GM12878 (cell line): ENCODE data around the gene CCDC170. TPM values are rescaled to one million over a fixed set of nuclear protein-coding genes. Genes with fewer than 3 reads are reported as not detected.

Experiments
- ATAC-seq: fragments of 200-7000 bp; cut with Tn5 transposase; 3 replicates; pipeline ENCODE4 v1.9.1; 2020; ENCODE audit warnings: mild to moderate bottlenecking, moderate library complexity
- BruUV-seq: library from RNA; stranded (reverse); fragments of 400-500 nt; replicated peaks from 2 replicates; lab custom pipeline; 2021; lab: Mats Ljungman, UMichigan
- CTCF ChIA-PET: fragments of 300-600 bp; sonication (Branson Sonifier 250); formaldehyde crosslinking; extraction: SDS; loops from one replicate; lab custom pipeline; 2021; ENCODE audit warnings: inconsistent platforms; lab: Yijun Ruan, JAX
- POLR2A ChIA-PET: fragments of 350-600 bp; formaldehyde crosslinking; extraction: SDS; loops from one replicate; lab custom pipeline; 2021; ENCODE audit warnings: inconsistent platforms; lab: Charles Lee
- RAD21 ChIA-PET: fragments of 300-600 bp; sonication (Branson Sonifier 250); formaldehyde crosslinking; loops from one replicate; lab custom pipeline; 2023; ENCODE audit warnings: antibody characterized with exemption; ENCODE audit not compliant: unreplicated experiment; lab: Charles Lee
- SMC1A ChIA-PET: fragments of 300-600 bp; sonication (Branson Sonifier 250); formaldehyde crosslinking; loops from one replicate; lab custom pipeline; 2023; ENCODE audit not compliant: unreplicated experiment, uncharacterized antibody; lab: Charles Lee
- DNase-seq: peaks from one replicate; pipeline ENCODE4 v3.0.0-alpha.2; 2011; ENCODE audit warnings: low read depth, low spot score
- FAIRE-seq: peaks from 3 replicates; lab custom pipeline; 2011; peaks lifted over from hg19 to GRCh38; lab: Jason Lieb, UNC
- H2AFZ ChIP-seq: 2 replicates; pipeline ENCODE4 v1.6.0; 2011; ENCODE audit warnings: low read depth, low read length, control low read depth; ENCODE audit not compliant: control insufficient read depth
- H3K27ac ChIP-seq: 2 replicates; pipeline ENCODE4 v1.5.1; 2011; ENCODE audit warnings: control low read depth; ENCODE audit not compliant: control insufficient read depth, insufficient read depth
- H3K27me3 ChIP-seq, 2 experiments: replicated peaks in 1 of 2; 2 replicates each; pipeline versions ENCODE4 v1.6.0 to v1.6.1; 2011; ENCODE audit warnings: low read length in 1 of 2; ENCODE audit not compliant: control insufficient read depth in 2 of 2, insufficient read depth in 2 of 2
- H3K36me3 ChIP-seq, 2 experiments: 2 replicates each; pipeline ENCODE4 v1.5.1; 2011; ENCODE audit warnings: low read length in 1 of 2; ENCODE audit not compliant: control insufficient read depth in 2 of 2, insufficient read depth in 2 of 2
- H3K4me1 ChIP-seq: 2 replicates; pipeline ENCODE4 v1.6.1; 2011; ENCODE audit warnings: mild to moderate bottlenecking, low read length, moderate library complexity, mixed read lengths; ENCODE audit not compliant: control insufficient read depth, insufficient read depth
- H3K4me2 ChIP-seq: 2 replicates; pipeline ENCODE4 v1.6.0; 2011; ENCODE audit warnings: control low read depth; ENCODE audit not compliant: control insufficient read depth, insufficient read depth
- H3K4me3 ChIP-seq: fragments of 200-600 bp; sonication (generic); 2 replicates; pipeline ENCODE4 v1.5.1; 2016
- H3K79me2 ChIP-seq: 2 replicates; pipeline ENCODE4 v1.6.0; 2011; ENCODE audit warnings: low read length; ENCODE audit not compliant: control insufficient read depth, insufficient read depth
- H3K9ac ChIP-seq: 2 replicates; pipeline ENCODE4 v1.8.0; 2011; ENCODE audit warnings: low read length, control low read depth, mixed read lengths; ENCODE audit not compliant: control insufficient read depth, insufficient read depth
- H3K9me3 ChIP-seq: replicated peaks from 3 replicates; pipeline ENCODE4 v1.5.1; 2011; ENCODE audit warnings: mild to moderate bottlenecking, low read length; ENCODE audit not compliant: control insufficient read depth, insufficient read depth
- H4K20me1 ChIP-seq: 2 replicates; pipeline ENCODE4 v1.6.0; 2011; ENCODE audit not compliant: control insufficient read depth, insufficient read depth
- CREM ChIP-seq: IDR thresholded peaks from 2 replicates; pipeline ENCODE4 v1.6.1; 2014; ENCODE audit warnings: antibody characterized with exemption, low read depth
- E4F1 ChIP-seq: fragments of 450-650 bp; IDR thresholded peaks from 2 replicates; pipeline ENCODE4 v1.6.1; 2018; ENCODE audit warnings: borderline replicate concordance, mild to moderate bottlenecking; ENCODE audit not compliant: partially characterized antibody
- NKRF ChIP-seq: fragments of 450-650 bp; conservative IDR thresholded peaks from 2 replicates; pipeline ENCODE4 v1.6.1; 2017; ENCODE audit warnings: mild to moderate bottlenecking, moderate library complexity
- SREBF2 ChIP-seq: IDR thresholded peaks from 2 replicates; pipeline ENCODE4 v1.6.1; 2012; ENCODE audit warnings: mild to moderate bottlenecking, low read length
- ZNF592 ChIP-seq: fragments of 450-650 bp; IDR thresholded peaks from 2 replicates; pipeline ENCODE4 v1.6.1; 2017; ENCODE audit warnings: mild to moderate bottlenecking, moderate library complexity
- ZNF687 ChIP-seq: fragments of 450-650 bp; IDR thresholded peaks from 2 replicates; pipeline ENCODE4 v1.6.1; 2017; ENCODE audit warnings: mild to moderate bottlenecking, moderate library complexity
- WGBS: methylation state at CpG from one replicate; pipeline ENCODE4 v1.1.6; 2016; ENCODE audit warnings: low lambda C conversion rate; ENCODE audit not compliant: insufficient replicate concordance, insufficient coverage; ENCODE audit errors: missing lambda C conversion rate; 5-methylcytosine and 5-hydroxymethylcytosine counted together
- in situ Hi-C: fragments of 300-500 bp; cut with MboI; formaldehyde crosslinking; loops from 9 replicates; pipeline ENCODE4 v1.14.3; 2018; ENCODE audit warnings: mixed read lengths
- intact Hi-C: fragments of 100-400 bp; cut with micrococcal nuclease; formaldehyde crosslinking; loops from one replicate; pipeline ENCODE4 v1.14.2; 2022; ENCODE audit not compliant: unreplicated experiment
- polyA plus RNA-seq, 11 experiments: library from polyadenylated mRNA; depleted of rRNA in 4 of 11; unstranded in 6 of 11; stranded (reverse) in 5 of 11; fragments of >200 nt; fragmentation: Nextera tagmentation in 4 of 11; fragmentation: Illumina TruSeq in 1 of 11; extraction: Ambion mirVana in 4 of 11; extraction: Trizol in 1 of 11; gene quantifications; 1 replicate in 1 of 11; 2 replicates in 10 of 11; pipeline versions ENCODE4 v1.2.1 to v1.2.3, GENCODE V29; 2011 to 2016; ENCODE audit warnings: inconsistent platforms in 2 of 11, missing spikeins in 2 of 11, low read depth in 1 of 11
- total RNA-seq, 4 experiments: library from RNA; depleted of rRNA in 3 of 4; stranded (reverse); fragments of >200 nt in 3 of 4; fragmentation: Illumina TruSeq in 1 of 4; extraction: Trizol in 1 of 4; gene quantifications; 2 replicates each; pipeline versions ENCODE4 v1.2.1 to v1.2.3, GENCODE V29; 2013 to 2021

Gene CCDC170
- total and polyA plus RNA-seq, 10 of the 15 experiments (the other 5 are each of a cell fraction or from before 2014, with no cell fraction given), result not detected

- no peak for TF ChIP-seq ZNF687
These were observed 91.9 kb downstream of the CCDC170 start (continued) for GRCh38 chr6:151585741-151586140.

GRCh38 chr6:151589667-151590066, 95.8 kb downstream of the CCDC170 start:
- no peak overlapping the region for H3K9ac ChIP-seq
- no peaks in the 10 kb centered on the region for H3K27me3 ChIP-seq
- ChIA-PET SMC1A (interaction anchor here (1.2 kb wide), 1 partner anchor 14 kb away, joined by 3 read pairs; no protein-coding TSS in a partner anchor), POLR2A (no interaction called here), RAD21 (no interaction called here), CTCF (no interaction called here)
- in situ Hi-C loops (no loop called here), intact Hi-C loops (no loop called here)
- H4K20me1 ChIP-seq, result no peaks in the 10 kb centered on the region
- no peak overlapping the region for H3K4me3 ChIP-seq
- ATAC-seq (no peak), FAIRE-seq (no peak), DNase-seq (no peak)
- no peaks in the 10 kb centered on the region for H3K4me1 ChIP-seq
- H3K9me3 ChIP-seq, result no peaks in the 10 kb centered on the region; the same call in 2 of the 3 replicates
- H3K27ac ChIP-seq, result no peak overlapping the region
- H3K36me3 ChIP-seq, result no peaks in the 10 kb centered on the region
- H3K79me2 ChIP-seq, result no peaks in the 10 kb centered on the region
- no peak overlapping the region for H3K4me2 ChIP-seq
- BruUV-seq, result no TSS peak
- 35% methylated on average over 6 of the region's 6 CpGs for WGBS
- no peak overlapping the region for H2AFZ ChIP-seq
- no peak for TF ChIP-seq ZNF592
- no peak for TF ChIP-seq CREM
- TF ChIP-seq E4F1, result no peak
- no peak for TF ChIP-seq SREBF2
- no peak for TF ChIP-seq NKRF
